Mononuclear cell (primary cell): ENCODE results near the gene TMEM132A. TPM values are rescaled to one million over a fixed set of nuclear protein-coding genes. Genes with fewer than 3 reads are reported as not detected.

Source experiments
- H3K27me3 ChIP-seq: 2 replicates; pipeline ENCODE4 v1.6.0; 2011; ENCODE audit warnings: low read length, control low read depth; ENCODE audit not compliant: insufficient read depth
- H3K4me1 ChIP-seq: 2 replicates; pipeline ENCODE4 v1.5.1; 2011; ENCODE audit warnings: mild to moderate bottlenecking, low read length, control low read depth; ENCODE audit not compliant: insufficient read depth
- H3K4me3 ChIP-seq: 2 replicates; pipeline ENCODE4 v1.5.1; 2011; ENCODE audit warnings: mild to moderate bottlenecking, low read length, moderate library complexity
- H3K9me3 ChIP-seq: 2 replicates; pipeline ENCODE4 v1.5.1; 2011; ENCODE audit warnings: low read depth, mild to moderate bottlenecking, control low read depth, low read length
- total RNA-seq: library from RNA; depleted of rRNA; stranded (reverse); fragments of >200 nt; gene quantifications from one replicate; pipeline ENCODE4 v1.2.3, GENCODE V29; 2012

The TMEM132A gene
- total RNA-seq, 1 donor = 0.42 TPM

- peak overlapping the region; percentile 55 for H3K4me3 ChIP-seq
- peaks cover 83% of the 10 kb centered on the region for H3K4me1 ChIP-seq
Measured at GRCh38 chr11:60912851-60913528, 11.3 kb upstream of the TMEM132A start.

GRCh38 chr11:60913793-60914632 is 10.2 kb upstream of the TMEM132A start, which contains the start of gene TMEM109:
Gene TMEM109, plus strand, starts transcription at chr11:60914158. Its CDS starts 5,536 bp downstream, at chr11:60919694.
- H3K4me3 ChIP-seq = peak within 1 kb of the TSS; percentile 55
- peaks cover 93% of the 10 kb centered on the region for H3K4me1 ChIP-seq
- H3K9me3 ChIP-seq = no peaks in the 10 kb centered on the region
- no peaks in the 10 kb centered on the region for H3K27me3 ChIP-seq

More at GRCh38 chr11:60912851-60913528, 11.3 kb upstream of the TMEM132A start:
- no peaks in the 10 kb centered on the region for H3K9me3 ChIP-seq
- no peaks in the 10 kb centered on the region for H3K27me3 ChIP-seq

- Histone ChIP-seq H3K4me3 (peak overlapping the region; percentile 55), H3K27me3 (no peaks in the 10 kb centered on the region), H3K9me3 (no peaks in the 10 kb centered on the region), H3K4me1 (peaks cover 93% of the 10 kb centered on the region)
Measured at GRCh38 chr11:60914633-60915247, 9.5 kb upstream of the TMEM132A start.

- Histone ChIP-seq H3K4me3 (peak overlapping the region; percentile 55), H3K9me3 (no peaks in the 10 kb centered on the region), H3K27me3 (no peaks in the 10 kb centered on the region), H3K4me1 (peaks cover 91% of the 10 kb centered on the region)
Measured at GRCh38 chr11:60915248-60915914, 8.9 kb upstream of the TMEM132A start.

GRCh38 chr11:60916669-60917206 is 7.5 kb upstream of the TMEM132A start:
- H3K27me3 ChIP-seq = no peaks in the 10 kb centered on the region
- H3K4me3 ChIP-seq = no peak overlapping the region
- H3K4me1 ChIP-seq = peaks cover 77% of the 10 kb centered on the region
- H3K9me3 ChIP-seq = no peaks in the 10 kb centered on the region

- no peaks in the 10 kb centered on the region for H3K9me3 ChIP-seq
- peaks cover 73% of the 10 kb centered on the region for H3K4me1 ChIP-seq
- no peaks in the 10 kb centered on the region for H3K27me3 ChIP-seq
- H3K4me3 ChIP-seq = no peak overlapping the region
Measured at GRCh38 chr11:60917267-60917666, 7.0 kb upstream of the TMEM132A start.

GRCh38 chr11:60918251-60918938 is 5.9 kb upstream of the TMEM132A start:
- Histone ChIP-seq H3K9me3 (no peaks in the 10 kb centered on the region), H3K27me3 (no peaks in the 10 kb centered on the region), H3K4me3 (no peak overlapping the region), H3K4me1 (peaks cover 62% of the 10 kb centered on the region)

GRCh38 chr11:60918939-60919265 is 5.4 kb upstream of the TMEM132A start:
- Histone ChIP-seq H3K4me3 (no peak overlapping the region), H3K27me3 (peaks cover 5% of the 10 kb centered on the region), H3K4me1 (peaks cover 64% of the 10 kb centered on the region), H3K9me3 (no peaks in the 10 kb centered on the region)

GRCh38 chr11:60919320-60919719 is 4.9 kb upstream of the TMEM132A start:
- peaks cover 8% of the 10 kb centered on the region for H3K27me3 ChIP-seq
- peaks cover 65% of the 10 kb centered on the region for H3K4me1 ChIP-seq
- H3K4me3 ChIP-seq = no peak overlapping the region
- no peaks in the 10 kb centered on the region for H3K9me3 ChIP-seq

- peaks cover 65% of the 10 kb centered on the region for H3K4me1 ChIP-seq
Measured at GRCh38 chr11:60919956-60920355, 4.3 kb upstream of the TMEM132A start.

GRCh38 chr11:60921259-60921658 is 3.0 kb upstream of the TMEM132A start:
- Histone ChIP-seq H3K4me1 (peaks cover 57% of the 10 kb centered on the region), H3K27me3 (peaks cover 27% of the 10 kb centered on the region), H3K4me3 (no peak overlapping the region), H3K9me3 (no peaks in the 10 kb centered on the region)

More at GRCh38 chr11:60919956-60920355, 4.3 kb upstream of the TMEM132A start:
- H3K4me3 ChIP-seq = no peak overlapping the region
- no peaks in the 10 kb centered on the region for H3K9me3 ChIP-seq
- H3K27me3 ChIP-seq = peaks cover 14% of the 10 kb centered on the region

- peaks cover 31% of the 10 kb centered on the region for H3K27me3 ChIP-seq
- peaks cover 51% of the 10 kb centered on the region for H3K4me1 ChIP-seq
- no peak overlapping the region for H3K4me3 ChIP-seq
Measured at GRCh38 chr11:60921777-60922335, 2.4 kb upstream of the TMEM132A start.

GRCh38 chr11:60922906-60923305 is 1.4 kb upstream of the TMEM132A start:
- H3K4me1 ChIP-seq = peaks cover 42% of the 10 kb centered on the region

More at GRCh38 chr11:60921777-60922335, 2.4 kb upstream of the TMEM132A start:
- H3K9me3 ChIP-seq = no peaks in the 10 kb centered on the region

GRCh38 chr11:60923326-60923725 is 934 bp upstream of the TMEM132A start:
- H3K27me3 ChIP-seq = peaks cover 33% of the 10 kb centered on the region

More at GRCh38 chr11:60922906-60923305, 1.4 kb upstream of the TMEM132A start:
- Histone ChIP-seq H3K27me3 (peaks cover 33% of the 10 kb centered on the region), H3K4me3 (no peak overlapping the region), H3K9me3 (no peaks in the 10 kb centered on the region)

More at GRCh38 chr11:60923326-60923725, 934 bp upstream of the TMEM132A start:
- Histone ChIP-seq H3K4me1 (peaks cover 37% of the 10 kb centered on the region), H3K4me3 (no peak overlapping the region), H3K9me3 (no peaks in the 10 kb centered on the region)
